GM12873 (cell line): Measurements from ENCODE around the gene KCNA10.

Source experiments
- TF ChIP-seq, protein P1 (sequence below): IDR thresholded peaks from 2 replicates; pipeline ENCODE4 v1.5.1; 2012; ENCODE audit warnings: low read depth, mild to moderate bottlenecking, moderate library complexity, low read length, control low read depth; ENCODE audit not compliant: insufficient read depth; ENCODE audit errors: missing control alignments

The KCNA10 gene

GRCh38 chr1:110490791-110491451 lies 28.1 kb downstream of the KCNA10 start:
- TF ChIP-seq, protein P1, sequence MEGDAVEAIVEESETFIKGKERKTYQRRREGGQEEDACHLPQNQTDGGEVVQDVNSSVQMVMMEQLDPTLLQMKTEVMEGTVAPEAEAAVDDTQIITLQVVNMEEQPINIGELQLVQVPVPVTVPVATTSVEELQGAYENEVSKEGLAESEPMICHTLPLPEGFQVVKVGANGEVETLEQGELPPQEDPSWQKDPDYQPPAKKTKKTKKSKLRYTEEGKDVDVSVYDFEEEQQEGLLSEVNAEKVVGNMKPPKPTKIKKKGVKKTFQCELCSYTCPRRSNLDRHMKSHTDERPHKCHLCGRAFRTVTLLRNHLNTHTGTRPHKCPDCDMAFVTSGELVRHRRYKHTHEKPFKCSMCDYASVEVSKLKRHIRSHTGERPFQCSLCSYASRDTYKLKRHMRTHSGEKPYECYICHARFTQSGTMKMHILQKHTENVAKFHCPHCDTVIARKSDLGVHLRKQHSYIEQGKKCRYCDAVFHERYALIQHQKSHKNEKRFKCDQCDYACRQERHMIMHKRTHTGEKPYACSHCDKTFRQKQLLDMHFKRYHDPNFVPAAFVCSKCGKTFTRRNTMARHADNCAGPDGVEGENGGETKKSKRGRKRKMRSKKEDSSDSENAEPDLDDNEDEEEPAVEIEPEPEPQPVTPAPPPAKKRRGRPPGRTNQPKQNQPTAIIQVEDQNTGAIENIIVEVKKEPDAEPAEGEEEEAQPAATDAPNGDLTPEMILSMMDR, result no peak

GRCh38 chr1:110489973-110490542 lies 28.9 kb downstream of the KCNA10 start:
- TF ChIP-seq, protein P1, result no peak

- TF ChIP-seq, protein P1, result no peak
Observed at GRCh38 chr1:110489406-110489805, 29.6 kb downstream of the KCNA10 start.

DNA sequence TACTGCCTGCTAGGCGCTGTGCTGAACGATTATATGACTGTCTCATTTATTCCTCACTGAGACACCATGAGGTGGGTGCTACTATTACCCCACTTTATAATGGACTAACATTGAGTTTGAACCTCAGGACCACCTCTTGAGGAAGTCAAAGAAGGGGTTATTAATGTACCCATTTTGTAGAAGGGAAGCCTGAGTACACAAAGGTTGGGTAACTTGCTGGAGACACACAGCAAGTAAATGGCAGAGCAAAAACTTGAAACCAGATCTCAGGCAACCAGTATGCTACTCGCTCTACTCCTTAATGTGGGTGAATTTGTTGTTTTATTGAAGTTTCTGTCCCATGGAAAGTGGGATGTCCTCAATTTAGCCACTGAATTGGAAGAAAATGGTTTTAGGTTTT lies 30.1 kb downstream of the KCNA10 start:
- TF ChIP-seq, protein P1, result no peak

- TF ChIP-seq, protein P1, result no peak
Observed at GRCh38 chr1:110488161-110488560, 30.8 kb downstream of the KCNA10 start.

GRCh38 chr1:110487726-110488125 lies 31.2 kb downstream of the KCNA10 start:
- TF ChIP-seq, protein P1, result no peak

- TF ChIP-seq, protein P1, result no peak
Observed at GRCh38 chr1:110485725-110486124, 33.2 kb downstream of the KCNA10 start.
